K562 (cell line): ENCODE measurements around the gene CARD14. TPM values are rescaled to one million over a fixed set of nuclear protein-coding genes. Genes with fewer than 3 reads are reported as not detected.

Experiments used
- ATAC-seq: fragments of 200-7000 bp; cut with Tn5 transposase; 3 replicates; pipeline ENCODE4 v1.9.1; 2020; ENCODE audit warnings: moderate library complexity
- BruUV-seq: library from RNA; stranded (reverse); fragments of 400-500 nt; replicated peaks from 2 replicates; lab custom pipeline; 2021; lab: Mats Ljungman, UMichigan
- CTCF ChIA-PET: fragments of 300-600 bp; formaldehyde crosslinking; extraction: SDS; loops from one replicate; lab custom pipeline; 2021; ENCODE audit warnings: low intra/inter-chr PET ratio; lab: Yijun Ruan, JAX
- POLR2A ChIA-PET: fragments of 300-600, 350-650 bp; sonication (Branson Sonifier 250); formaldehyde crosslinking; extraction: SDS; loops from one replicate; lab custom pipeline; 2021; ENCODE audit warnings: antibody characterized with exemption, inconsistent platforms; lab: Yijun Ruan, JAX
- DNase-seq, 4 experiments: peaks; one replicate each; pipeline versions ENCODE4 v3.0.0 to v3.0.0-alpha.2; 2011 to 2018; ENCODE audit warnings: low spot score in 3 of 4, mixed read lengths in 3 of 4; ENCODE audit errors: extremely low read depth in 1 of 4
- FAIRE-seq: peaks from 2 replicates; lab custom pipeline; 2011; peaks lifted over from hg19 to GRCh38; lab: Jason Lieb, UNC
- H2AFZ ChIP-seq: 2 replicates; pipeline ENCODE4 v1.6.0; 2011; ENCODE audit warnings: low read depth, low read length, control low read depth, inconsistent platforms
- H3K27ac ChIP-seq: fragments of 200-600 bp; 3 replicates; pipeline ENCODE4 v1.8.0; 2011; ENCODE audit warnings: low read depth, mild to moderate bottlenecking, control low read depth, inconsistent platforms, low read length, moderate library complexity, mixed read lengths; ENCODE audit errors: extremely low read depth
- H3K27me3 ChIP-seq, 2 experiments: fragments of 300-600 bp in 1 of 2; 2 replicates in 1 of 2; 3 replicates in 1 of 2; pipeline versions ENCODE4 v1.6.0 to v1.8.0; 2011; ENCODE audit warnings: inconsistent platforms in 2 of 2, low read length in 2 of 2, mild to moderate bottlenecking in 1 of 2, mixed read lengths in 1 of 2, moderate library complexity in 1 of 2; ENCODE audit not compliant: control insufficient read depth in 2 of 2, insufficient read depth in 2 of 2
- H3K36me3 ChIP-seq: fragments of 300-600 bp; 3 replicates; pipeline ENCODE4 v1.8.0; 2011; ENCODE audit warnings: mild to moderate bottlenecking, low read length, inconsistent platforms; ENCODE audit not compliant: control insufficient read depth, insufficient read depth
- H3K4me1 ChIP-seq, 2 experiments: fragments of 200-600 bp in 1 of 2; replicated peaks in 1 of 2; 2 replicates in 1 of 2; 3 replicates in 1 of 2; pipeline versions ENCODE4 v1.5.1 to v1.8.0; 2011; ENCODE audit warnings: inconsistent platforms in 2 of 2, low read length in 2 of 2, mild to moderate bottlenecking in 1 of 2, mixed read lengths in 1 of 2, moderate library complexity in 1 of 2; ENCODE audit not compliant: control insufficient read depth in 2 of 2, insufficient read depth in 2 of 2
- H3K4me2 ChIP-seq: 2 replicates; pipeline ENCODE4 v1.6.1; 2011; ENCODE audit warnings: low read length, control low read depth, inconsistent platforms, mixed read lengths; ENCODE audit not compliant: insufficient read depth
- H3K4me3 ChIP-seq: fragments of 200-600 bp; sonication (generic), shearing (Covaris generic); 2 replicates; pipeline ENCODE4 v1.5.1; 2016; ENCODE audit warnings: control low read depth, inconsistent platforms
- H3K79me2 ChIP-seq: fragments of 200-600 bp; 3 replicates; pipeline ENCODE4 v1.8.0; 2011; ENCODE audit warnings: low read length, inconsistent platforms; ENCODE audit not compliant: control insufficient read depth, insufficient read depth
- H3K9ac ChIP-seq, 2 experiments: 2 replicates each; pipeline versions ENCODE4 v1.6.0 to v1.6.1; 2011; ENCODE audit warnings: low read depth in 2 of 2, low read length in 2 of 2, control low read depth in 1 of 2, inconsistent platforms in 1 of 2, mild to moderate bottlenecking in 1 of 2, mixed read lengths in 1 of 2; ENCODE audit not compliant: insufficient read depth in 1 of 2
- H3K9me1 ChIP-seq: one replicate; pipeline ENCODE4 v1.6.0; 2011; ENCODE audit warnings: inconsistent platforms, mild to moderate bottlenecking, low read length, moderate library complexity; ENCODE audit not compliant: control insufficient read depth, insufficient read depth
- H3K9me3 ChIP-seq: replicated peaks from 2 replicates; pipeline ENCODE4 v1.5.1; 2011; ENCODE audit warnings: low read depth, low read length, inconsistent platforms; ENCODE audit not compliant: control insufficient read depth, insufficient read depth
- H4K20me1 ChIP-seq: replicated peaks from 2 replicates; pipeline ENCODE4 v1.6.1; 2011; ENCODE audit warnings: low read length, inconsistent platforms, mixed read lengths; ENCODE audit not compliant: control insufficient read depth, insufficient read depth
- CEBPB ChIP-seq: fragments of 450-650 bp; IDR thresholded peaks from 2 replicates; pipeline ENCODE4 v1.6.1; 2016; ENCODE audit warnings: missing genetic modification characterization, missing compliant biosample characterization
- WGBS: fragments of 100-300 bp; shearing (Covaris generic); methylation state at CpG from one replicate; pipeline ENCODE4 v1.1.6; 2016; ENCODE audit warnings: low coverage, mixed read lengths; ENCODE audit not compliant: insufficient coverage; ENCODE audit errors: missing lambda C conversion rate; 5-methylcytosine and 5-hydroxymethylcytosine counted together
- in situ Hi-C: fragments of 300-500 bp; cut with MboI; formaldehyde crosslinking; loops from 4 replicates; pipeline ENCODE4 v1.15.0; 2018; ENCODE audit warnings: inconsistent platforms, mixed read lengths
- intact Hi-C: fragments of 100-400 bp; cut with micrococcal nuclease; formaldehyde crosslinking; loops from 2 replicates; pipeline ENCODE4 v1.14.2; 2022
- polyA plus RNA-seq, 8 experiments: library from polyadenylated mRNA; depleted of rRNA in 4 of 8; stranded (reverse) in 5 of 8; unstranded in 3 of 8; fragments of >200 nt; fragmentation: Nextera tagmentation in 2 of 8; fragmentation: Illumina TruSeq in 1 of 8; extraction: Ambion mirVana in 2 of 8; extraction: Trizol in 1 of 8; gene quantifications; 2 replicates each; pipeline versions ENCODE4 v1.2.1 to v1.2.3, GENCODE V29; 2011 to 2014; ENCODE audit warnings: inconsistent platforms in 1 of 8, missing spikeins in 1 of 8
- total RNA-seq, 7 experiments: library from RNA; depleted of rRNA in 6 of 7; stranded (reverse); fragments of >200 nt in 6 of 7; fragmentation: Illumina TruSeq in 2 of 7; extraction: Trizol in 2 of 7; gene quantifications; 2 replicates each; pipeline versions ENCODE4 v1.2.1 to v1.2.3, GENCODE V29; 2011 to 2021; ENCODE audit warnings: low replicate concordance in 1 of 7
- TF ChIP-seq, protein P1 (sequence below), 2 experiments: IDR thresholded peaks; 2 replicates each; pipeline ENCODE4 v1.6.1; 2011; ENCODE audit warnings: borderline replicate concordance in 1 of 2, control low read depth in 1 of 2, low read depth in 1 of 2, low read length in 1 of 2, mild to moderate bottlenecking in 1 of 2, mixed read lengths in 1 of 2, moderate library complexity in 1 of 2; ENCODE audit not compliant: insufficient read depth in 1 of 2, insufficient read length in 1 of 2, poor library complexity in 1 of 2, severe bottlenecking in 1 of 2; ENCODE audit errors: extremely low read depth in 1 of 2

CARD14 gene
- total and polyA plus RNA-seq, 9 of the 15 experiments (the other 6 are each of a cell fraction or from before 2014, with no cell fraction given) = not detected

DNA sequence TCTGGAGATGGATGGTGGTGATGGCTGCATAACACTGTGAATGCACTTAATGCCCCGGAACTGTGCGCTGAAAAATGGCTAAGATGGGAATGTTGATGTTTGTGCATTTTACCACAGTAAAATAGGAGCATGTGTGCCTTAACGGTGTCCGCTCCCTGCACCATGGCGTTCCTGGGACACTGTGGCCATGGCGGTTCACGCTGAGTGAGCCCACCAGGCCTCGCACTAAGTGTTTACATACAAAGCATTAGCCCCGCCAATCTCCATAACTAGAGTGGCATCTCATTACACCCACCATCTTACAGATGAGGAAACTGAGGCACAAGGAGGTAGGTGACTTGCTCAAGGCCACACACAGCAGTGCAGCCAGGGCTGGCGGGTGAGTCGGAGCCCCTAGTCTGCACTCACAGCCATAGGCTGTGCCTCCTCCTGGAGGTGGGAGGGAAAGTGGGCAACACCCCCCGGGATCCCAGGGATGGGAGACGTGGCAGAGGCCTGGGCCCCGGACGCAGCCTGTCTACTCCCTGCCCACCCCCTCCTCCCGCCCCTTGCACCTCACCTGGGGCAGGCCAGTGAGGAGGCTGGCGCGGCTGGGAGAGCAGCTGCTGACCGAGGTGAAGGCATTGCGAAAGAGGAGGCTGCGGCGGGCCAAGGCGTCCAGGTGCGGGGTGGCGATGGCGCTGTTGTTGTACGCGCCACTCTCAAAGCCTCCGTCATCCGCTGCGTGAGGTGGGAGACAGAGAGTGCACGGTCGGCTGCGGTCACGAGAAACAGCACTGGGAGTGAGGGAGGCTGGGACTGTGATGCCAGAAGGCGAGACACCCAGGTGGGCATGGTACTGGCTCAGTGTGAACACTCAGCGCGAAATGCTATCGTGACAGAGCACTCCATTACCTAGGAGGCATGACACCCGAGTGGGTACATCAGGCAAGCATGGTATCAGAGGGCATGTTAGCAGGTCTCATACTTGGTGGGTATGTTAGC, 46.9 kb downstream of the CARD14 start:
- TF ChIP-seq, protein P1, sequence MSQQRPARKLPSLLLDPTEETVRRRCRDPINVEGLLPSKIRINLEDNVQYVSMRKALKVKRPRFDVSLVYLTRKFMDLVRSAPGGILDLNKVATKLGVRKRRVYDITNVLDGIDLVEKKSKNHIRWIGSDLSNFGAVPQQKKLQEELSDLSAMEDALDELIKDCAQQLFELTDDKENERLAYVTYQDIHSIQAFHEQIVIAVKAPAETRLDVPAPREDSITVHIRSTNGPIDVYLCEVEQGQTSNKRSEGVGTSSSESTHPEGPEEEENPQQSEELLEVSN (IDR thresholded peaks at IDR 0.05; ENCODE audit: borderline replicate concordance in 1 of 2, extremely low read depth in 1 of 2, insufficient read depth in 1 of 2, insufficient read length in 1 of 2, low read depth in 1 of 2, low read length in 1 of 2, poor library complexity in 1 of 2, severe bottlenecking in 1 of 2) = no peak
- TF ChIP-seq CEBPB (tag) = peak; percentile 32; the same call in 1 of the 2 replicates
- FAIRE-seq = no peak
- Histone ChIP-seq H3K9me1 (no peaks in the 10 kb centered on the region), H3K36me3 (peaks cover 24% of the 10 kb centered on the region; the same call in 1 of the 3 replicates), H3K9me3 (no peaks in the 10 kb centered on the region), H3K4me1 (peaks cover 9 to 47% of the 10 kb centered on the region in 2 experiments; a peak in 4 of 5 replicates), H3K27ac (no peak overlapping the region), H2AFZ (no peak overlapping the region), H3K27me3 (no peaks in the 10 kb centered on the region), H3K4me3 (no peak overlapping the region), H3K79me2 (peaks cover 3% of the 10 kb centered on the region; the same call in 1 of the 3 replicates), H3K9ac (no peak overlapping the region), H3K4me2 (no peak overlapping the region), H4K20me1 (0 out of 2 replicates have a peak, but pooled peaks cover 7% of the 10 kb centered on the region)
- BruUV-seq = no TSS peak
- ATAC-seq = no peak
- CTCF ChIA-PET = no interaction called here
- no peak for DNase-seq
- intact Hi-C loops (no loop called here), in situ Hi-C loops (no loop called here)
- WGBS = 88% methylated on average over 28 of the region's 40 CpGs
- POLR2A ChIA-PET = no interaction called here
